GM19328 (cell line): Measurements from ENCODE around the gene NDUFB8.

Experiments
- ATAC-seq: cut with Tn5 transposase; IDR thresholded peaks from one replicate; pipeline ENCODE4 v1.9.1; 2021; ENCODE audit warnings: mild to moderate bottlenecking, moderate library complexity; ENCODE audit not compliant: unreplicated experiment

NDUFB8 gene

DNA sequence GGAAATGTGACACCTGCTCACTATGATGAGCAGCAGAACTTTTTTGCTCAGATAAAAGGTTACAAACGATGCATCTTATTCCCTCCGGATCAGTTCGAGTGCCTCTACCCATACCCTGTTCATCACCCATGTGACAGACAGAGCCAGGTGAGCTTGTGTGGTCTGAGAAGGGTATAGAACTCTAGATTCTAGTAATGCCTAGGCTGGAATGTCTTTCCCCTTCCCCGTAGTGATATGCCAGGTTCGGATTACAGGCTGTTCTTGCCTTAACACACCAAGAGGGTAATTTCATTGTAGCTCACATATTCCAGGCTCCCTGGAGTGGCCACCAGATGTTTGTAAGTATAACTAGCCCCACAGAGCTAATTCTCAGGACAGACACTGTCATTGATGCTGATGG, 15.3 kb upstream of the NDUFB8 start:
- ATAC-seq, result no peak

- no peak for ATAC-seq
These were observed 7.8 kb upstream of the NDUFB8 start for GRCh38 chr10:100537475-100537874.

GRCh38 chr10:100535715-100536353, 6.2 kb upstream of the NDUFB8 start, which contains the start of gene HIF1AN:
HIF1AN (plus strand) TSS chr10:100535943; CDS start chr10:100535959, 16 bp downstream.
- ATAC-seq, result peak; percentile 96

DNA sequence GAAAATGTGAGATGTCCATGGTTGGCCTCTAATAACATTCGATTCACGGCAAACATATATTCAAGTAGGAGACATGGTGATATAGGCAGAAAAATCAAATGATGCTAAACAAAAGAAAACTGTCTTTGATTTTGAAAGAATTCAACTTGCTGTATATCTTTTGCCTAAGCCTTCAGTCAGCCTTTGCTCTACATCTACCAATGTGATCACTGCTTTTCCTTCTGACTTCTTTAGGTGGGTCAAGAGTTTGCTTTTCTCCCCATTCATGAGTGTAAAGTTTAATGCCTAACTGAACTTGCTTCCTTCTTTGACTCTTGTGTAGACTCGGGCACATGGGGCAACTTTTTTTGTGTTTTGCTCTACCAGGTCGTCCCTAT, 5.7 kb upstream of the NDUFB8 start:
- ATAC-seq, result no peak

DNA sequence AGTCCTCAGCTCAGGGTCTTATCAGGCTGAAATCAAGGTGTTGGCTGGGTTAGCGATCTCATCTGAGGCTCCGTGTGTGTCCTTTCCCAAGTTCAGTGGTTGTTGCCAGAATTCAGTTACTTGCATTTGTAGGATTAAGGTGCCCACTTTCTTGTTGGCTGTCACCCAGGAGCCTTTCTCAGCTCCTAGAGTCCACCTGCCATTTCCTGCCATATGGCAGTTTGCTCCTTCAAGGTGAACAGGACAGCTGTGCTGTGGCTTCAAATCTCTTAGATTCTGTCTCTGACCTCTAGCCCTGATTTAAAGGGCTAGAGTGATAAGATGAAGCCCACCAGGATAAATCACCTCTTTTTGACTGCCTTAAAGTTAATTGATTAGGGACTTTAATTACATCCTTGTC, 5.1 kb upstream of the NDUFB8 start:
- ATAC-seq, result no peak

DNA sequence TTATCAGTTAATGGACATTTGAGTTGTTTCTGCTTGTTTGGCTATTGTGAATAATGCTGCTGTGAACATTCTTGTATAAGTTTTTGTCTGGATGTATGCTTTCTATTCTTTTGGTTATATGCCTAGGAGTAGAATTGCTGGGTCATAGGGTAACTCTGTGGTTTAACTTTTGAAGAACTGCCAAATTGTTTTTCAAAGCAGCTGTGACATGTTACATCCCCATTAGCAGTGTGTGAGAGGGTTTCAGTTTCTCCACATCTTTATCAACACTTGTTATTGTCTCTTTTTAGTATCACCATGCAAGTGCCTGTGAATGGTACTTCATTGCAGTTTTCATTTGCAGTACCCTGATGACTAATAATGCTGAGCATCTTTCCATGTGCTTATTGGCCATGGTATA, 2.1 kb upstream of the NDUFB8 start:
- ATAC-seq, result no peak

GRCh38 chr10:100528921-100529474, 673 bp downstream of the NDUFB8 start:
- ATAC-seq, result no peak

GRCh38 chr10:100528123-100528886, 1.4 kb downstream of the NDUFB8 start:
- no peak for ATAC-seq

DNA sequence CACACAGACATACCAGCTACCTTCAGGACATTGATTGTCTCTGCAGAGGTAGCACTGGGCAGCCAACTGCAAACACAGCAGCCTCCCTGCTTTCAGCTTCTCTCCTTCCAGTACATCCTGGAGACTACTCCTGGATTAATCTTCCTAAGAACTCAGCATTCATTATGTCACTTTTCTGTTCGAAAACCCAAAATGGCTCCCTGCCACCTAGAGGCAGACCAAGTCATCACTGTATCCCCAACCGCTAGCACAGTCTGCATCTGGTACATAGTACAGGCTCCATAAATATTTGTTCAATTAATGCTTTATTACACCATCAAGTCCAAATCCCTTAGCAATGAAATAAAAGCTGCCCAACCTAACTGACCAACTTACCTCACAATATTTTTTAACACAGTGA, 5.0 kb downstream of the NDUFB8 start:
- no peak for ATAC-seq

- no peak for ATAC-seq
These were observed 5.5 kb downstream of the NDUFB8 start for GRCh38 chr10:100524206-100524605.

DNA sequence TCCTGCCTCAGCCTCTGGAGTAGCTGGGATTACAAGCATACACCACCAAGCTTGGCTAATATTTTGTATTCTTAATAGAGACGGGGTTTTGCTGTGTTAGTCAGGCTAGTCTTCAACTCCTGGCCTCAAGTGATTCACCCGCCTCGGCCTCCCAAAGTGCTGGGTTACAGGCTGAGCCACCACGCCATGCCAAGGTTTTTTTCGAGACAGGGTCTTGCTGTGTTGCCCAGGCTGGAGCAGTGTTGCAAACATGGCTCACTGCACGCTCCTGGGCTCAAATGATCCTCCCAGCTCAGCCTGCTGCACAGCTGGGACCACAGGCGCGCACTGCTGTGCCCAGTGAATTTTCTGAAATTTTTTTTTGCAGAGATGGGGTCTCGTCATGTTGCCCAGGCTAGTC, 6.7 kb downstream of the NDUFB8 start:
- ATAC-seq, result no peak

GRCh38 chr10:100522107-100522801, 7.4 kb downstream of the NDUFB8 start:
- ATAC-seq, result no peak

GRCh38 chr10:100520811-100521210, 8.9 kb downstream of the NDUFB8 start:
- no peak for ATAC-seq

GRCh38 chr10:100519311-100520051, 10.2 kb downstream of the NDUFB8 start, which contains the start of gene SEC31B:
SEC31B (minus strand) TSS chr10:100519861; CDS start chr10:100516952, 2,909 bp downstream.
- ATAC-seq, result no peak

DNA sequence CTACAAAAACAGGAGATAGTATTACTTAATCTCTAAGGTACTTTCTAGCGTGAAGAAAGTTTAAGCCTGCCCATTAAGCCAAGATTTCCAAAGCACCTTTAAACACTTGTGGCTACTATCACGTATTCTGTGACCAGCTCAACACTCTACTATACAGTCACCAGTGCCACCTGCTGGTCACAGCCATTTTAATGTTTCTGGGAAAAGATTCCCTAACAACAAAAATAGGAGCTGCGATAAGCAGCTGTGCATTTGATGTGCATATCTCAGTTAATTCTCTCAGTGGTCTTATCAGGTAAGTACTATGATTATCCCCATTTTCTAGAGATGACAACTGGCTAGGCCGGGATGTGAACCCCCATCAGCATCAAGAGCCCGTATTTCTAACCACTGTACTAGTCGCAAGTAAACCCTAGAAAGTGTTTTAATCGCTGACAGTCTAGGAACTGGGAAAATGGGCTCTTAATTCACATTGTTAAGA, 10.9 kb downstream of the NDUFB8 start:
- ATAC-seq, result no peak

- ATAC-seq, result no peak
These were observed 12.8 kb downstream of the NDUFB8 start for GRCh38 chr10:100516847-100517246.

DNA sequence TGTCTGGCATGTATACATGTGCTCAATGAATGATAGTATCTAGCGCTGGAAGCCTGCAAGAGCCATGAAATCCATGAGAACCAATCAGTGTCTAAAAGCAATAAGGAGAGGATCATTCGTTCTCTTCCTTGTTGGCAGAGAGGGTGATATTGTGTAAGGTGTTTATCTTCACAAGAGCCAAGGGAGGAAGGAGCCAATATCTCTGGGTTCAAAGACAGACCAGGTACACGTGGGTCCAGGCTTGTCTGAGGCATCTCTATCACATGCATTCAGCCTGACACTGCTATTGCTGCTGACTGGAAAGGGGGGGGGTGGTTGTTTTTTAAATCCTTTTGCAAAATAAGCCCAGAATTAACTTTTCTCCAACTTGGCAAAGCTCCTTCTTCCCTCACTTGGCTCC, 14.1 kb downstream of the NDUFB8 start:
- no peak for ATAC-seq

GRCh38 chr10:100510533-100511308, 18.9 kb downstream of the NDUFB8 start:
- no peak for ATAC-seq

GRCh38 chr10:100509241-100509840, 20.3 kb downstream of the NDUFB8 start:
- no peak for ATAC-seq
